Trophoblast cell (in vitro differentiated cells and primary cell): Measurements from ENCODE around the gene SMG6.
A peak's percentile ranks its signal among the peaks of the same experiment; 100 is the strongest.

Source experiments
- DNase-seq, 2 donors: peaks; one replicate each; pipeline ENCODE4 v3.0.0-alpha.2; 2016
- H2AFZ ChIP-seq: 2 replicates; pipeline ENCODE4 v1.6.1; 2013; ENCODE audit warnings: low read length, moderate library complexity, mild to moderate bottlenecking; ENCODE audit not compliant: insufficient read depth, poor library complexity
- H2AK5ac ChIP-seq: 2 replicates; pipeline ENCODE4 v1.6.1; 2013; ENCODE audit warnings: mild to moderate bottlenecking, low read length
- H2BK120ac ChIP-seq: 2 replicates; pipeline ENCODE4 v1.6.1; 2013; ENCODE audit warnings: low read length, mild to moderate bottlenecking, moderate library complexity; ENCODE audit not compliant: insufficient read depth, poor library complexity
- H2BK12ac ChIP-seq: 2 replicates; pipeline ENCODE4 v1.6.1; 2013; ENCODE audit warnings: mild to moderate bottlenecking, low read length, moderate library complexity
- H2BK5ac ChIP-seq: 2 replicates; pipeline ENCODE4 v1.6.1; 2013; ENCODE audit warnings: low read length, low read depth, moderate library complexity, mild to moderate bottlenecking; ENCODE audit not compliant: poor library complexity
- H3K14ac ChIP-seq: 2 replicates; pipeline ENCODE4 v1.6.1; 2013; ENCODE audit warnings: mild to moderate bottlenecking, low read length
- H3K18ac ChIP-seq: 2 replicates; pipeline ENCODE4 v1.6.1; 2013; ENCODE audit warnings: mild to moderate bottlenecking, low read length
- H3K23ac ChIP-seq: 2 replicates; pipeline ENCODE4 v1.6.1; 2013; ENCODE audit warnings: low read length
- H3K27ac ChIP-seq: 2 replicates; pipeline ENCODE4 v1.5.1; 2013; ENCODE audit warnings: low read depth, mild to moderate bottlenecking, inconsistent platforms, low read length, moderate library complexity
- H3K27me3 ChIP-seq: 2 replicates; pipeline ENCODE4 v1.6.1; 2013; ENCODE audit warnings: inconsistent platforms, mild to moderate bottlenecking, low read length, moderate library complexity; ENCODE audit not compliant: insufficient read depth
- H3K36me3 ChIP-seq, 2 experiments: 1 replicate in 1 of 2; 2 replicates in 1 of 2; pipeline ENCODE4 v1.6.1; 2013; ENCODE audit warnings: low read length in 2 of 2, mild to moderate bottlenecking in 2 of 2, moderate library complexity in 1 of 2; ENCODE audit not compliant: insufficient read depth in 2 of 2, control insufficient read depth in 1 of 2
- H3K4ac ChIP-seq: 2 replicates; pipeline ENCODE4 v1.6.1; 2013; ENCODE audit warnings: low read depth, mild to moderate bottlenecking, low read length, moderate library complexity
- H3K4me1 ChIP-seq, 2 experiments: 1 replicate in 1 of 2; 2 replicates in 1 of 2; pipeline ENCODE4 v1.6.1; 2013; ENCODE audit warnings: low read length in 2 of 2, mild to moderate bottlenecking in 2 of 2, moderate library complexity in 1 of 2; ENCODE audit not compliant: insufficient read depth in 2 of 2, control insufficient read depth in 1 of 2
- H3K4me2 ChIP-seq: 2 replicates; pipeline ENCODE4 v1.6.1; 2013; ENCODE audit warnings: inconsistent platforms, mild to moderate bottlenecking, low read length, moderate library complexity
- H3K4me3 ChIP-seq: 2 replicates; pipeline ENCODE4 v1.5.1; 2013; ENCODE audit warnings: mild to moderate bottlenecking, low read depth, low read length, inconsistent platforms
- H3K79me1 ChIP-seq: one replicate; pipeline ENCODE4 v1.6.1; 2013; ENCODE audit warnings: low read length
- H3K79me2 ChIP-seq: 2 replicates; pipeline ENCODE4 v1.6.1; 2013; ENCODE audit warnings: low read length, mild to moderate bottlenecking; ENCODE audit not compliant: control insufficient read depth, insufficient read depth, poor library complexity
- H3K9ac ChIP-seq: 2 replicates; pipeline ENCODE4 v1.6.1; 2013; ENCODE audit warnings: mild to moderate bottlenecking, low read length
- H3K9me3 ChIP-seq: 2 replicates; pipeline ENCODE4 v1.6.1; 2013; ENCODE audit warnings: low read depth, mild to moderate bottlenecking, control low read depth, inconsistent platforms, low read length; ENCODE audit not compliant: insufficient read depth
- H4K12ac ChIP-seq: 2 replicates; pipeline ENCODE4 v1.6.1; 2013; ENCODE audit warnings: low read depth, mild to moderate bottlenecking, low read length, moderate library complexity
- H4K8ac ChIP-seq: 2 replicates; pipeline ENCODE4 v1.6.1; 2013; ENCODE audit warnings: low read depth, mild to moderate bottlenecking, low read length, moderate library complexity
- H4K91ac ChIP-seq: one replicate; pipeline ENCODE4 v1.6.1; 2013; ENCODE audit warnings: low read depth, mild to moderate bottlenecking, low read length, moderate library complexity
- WGBS: extraction: QIAGEN DNeasy Blood & Tissue Kit; methylation state at CpG from one replicate; pipeline ENCODE4 v1.1.7; 2013; ENCODE audit warnings: missing lambda C conversion rate; ENCODE audit not compliant: insufficient read length, insufficient coverage; ENCODE audit errors: extremely low coverage; 5-methylcytosine and 5-hydroxymethylcytosine counted together

The SMG6 gene

DNA sequence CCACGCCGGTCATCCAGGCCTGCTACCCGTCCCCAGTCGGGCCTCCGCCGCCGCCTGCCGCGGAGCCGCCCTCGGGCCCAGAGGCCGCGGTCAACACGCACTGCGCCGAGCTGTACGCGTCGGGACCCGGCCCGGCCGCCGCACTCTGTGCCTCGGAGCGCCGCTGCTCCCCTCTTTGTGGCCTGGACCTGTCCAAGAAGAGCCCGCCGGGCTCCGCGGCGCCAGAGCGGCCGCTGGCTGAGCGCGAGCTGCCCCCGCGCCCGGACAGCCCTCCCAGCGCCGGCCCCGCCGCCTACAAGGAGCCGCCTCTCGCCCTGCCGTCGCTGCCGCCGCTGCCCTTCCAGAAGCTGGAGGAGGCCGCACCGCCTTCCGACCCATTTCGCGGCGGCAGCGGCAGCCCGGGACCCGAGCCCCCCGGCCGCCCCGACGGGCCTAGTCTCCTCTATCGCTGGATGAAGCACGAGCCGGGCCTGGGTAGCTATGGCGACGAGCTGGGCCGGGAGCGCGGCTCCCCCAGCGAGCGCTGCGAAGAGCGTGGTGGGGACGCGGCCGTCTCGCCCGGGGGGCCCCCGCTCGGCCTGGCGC is 246.3 kb downstream of the SMG6 start:
- Histone ChIP-seq H3K79me2 (peaks cover 2% of the 10 kb centered on the region), H4K91ac (peak overlapping the region; percentile 61), H3K18ac (peak overlapping the region; percentile 41), H2AK5ac (no peak overlapping the region), H3K4me3 (no peak overlapping the region), H3K14ac (peak overlapping the region; percentile 13), H3K4ac (no peak overlapping the region), H3K79me1 (peaks cover 9% of the 10 kb centered on the region), H3K27me3 (peaks cover 53% of the 10 kb centered on the region), H2BK12ac (no peak overlapping the region), H3K4me1 (peaks cover 33 to 46% of the 10 kb centered on the region in 2 experiments), H3K9ac (no peak overlapping the region), H4K8ac (peak overlapping the region; percentile 6), H4K12ac (no peak overlapping the region), H3K36me3 (peaks cover 13 to 20% of the 10 kb centered on the region in 2 experiments), H3K9me3 (peaks cover 18% of the 10 kb centered on the region), H3K27ac (peak overlapping the region; percentile 18), H2BK5ac (no peak overlapping the region), H3K23ac (no peak overlapping the region), H3K4me2 (peak overlapping the region; percentile 52), H2BK120ac (peak overlapping the region; percentile 57), H2AFZ (no peak overlapping the region)
- no peak for DNase-seq
- no CpG with 5 or more reads among the region's 81 CpGs for WGBS

DNA sequence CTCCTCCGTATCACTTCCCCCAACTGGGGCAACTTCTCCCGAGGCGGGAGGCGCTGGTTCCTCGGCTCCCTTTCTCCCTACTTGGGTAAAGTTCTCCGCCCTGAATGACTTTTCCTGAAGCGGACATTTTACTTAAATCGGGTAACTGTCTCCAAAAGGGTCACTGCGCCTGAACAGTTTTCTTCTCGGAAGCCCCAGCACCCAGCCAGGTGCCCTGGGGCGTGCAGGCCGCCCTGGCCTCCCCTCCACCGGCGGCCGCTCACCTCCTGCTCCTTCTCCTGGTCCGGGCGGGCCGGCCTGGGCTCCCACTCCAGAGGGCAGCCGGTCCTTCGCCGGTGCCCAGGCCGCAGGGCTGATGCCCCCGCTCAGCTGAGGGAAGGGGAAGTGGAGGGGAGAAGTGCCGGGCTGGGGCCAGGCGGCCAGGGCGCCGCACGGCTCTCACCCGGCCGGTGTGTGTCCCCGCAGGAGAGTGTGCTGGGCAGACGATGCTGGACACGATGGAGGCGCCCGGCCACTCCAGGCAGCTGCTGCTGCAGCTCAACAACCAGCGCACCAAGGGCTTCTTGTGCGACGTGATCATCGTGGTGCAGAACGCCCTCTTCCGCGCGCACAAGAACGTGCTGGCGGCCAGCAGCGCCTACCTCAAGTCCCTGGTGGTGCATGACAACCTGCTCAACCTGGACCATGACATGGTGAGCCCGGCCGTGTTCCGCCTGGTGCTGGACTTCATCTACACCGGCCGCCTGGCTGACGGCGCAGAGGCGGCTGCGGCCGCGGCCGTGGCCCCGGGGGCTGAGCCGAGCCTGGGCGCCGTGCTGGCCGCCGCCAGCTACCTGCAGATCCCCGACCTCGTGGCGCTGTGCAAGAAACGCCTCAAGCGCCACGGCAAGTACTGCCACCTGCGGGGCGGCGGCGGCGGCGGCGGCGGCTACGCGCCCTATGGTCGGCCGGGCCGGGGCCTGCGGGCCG is 247.1 kb downstream of the SMG6 start:
- peak overlapping the region; percentile 57 for H2BK120ac ChIP-seq
- peaks cover 13 to 20% of the 10 kb centered on the region in 2 experiments for H3K36me3 ChIP-seq
- no peak overlapping the region for H2BK5ac ChIP-seq
- H3K9me3 ChIP-seq = peaks cover 18% of the 10 kb centered on the region
- H3K79me2 ChIP-seq = peaks cover 2% of the 10 kb centered on the region
- peaks cover 59% of the 10 kb centered on the region for H3K27me3 ChIP-seq
- H3K4me1 ChIP-seq = peaks cover 33 to 46% of the 10 kb centered on the region in 2 experiments
- peaks cover 9% of the 10 kb centered on the region for H3K79me1 ChIP-seq
- no CpG with 5 or more reads among the region's 85 CpGs for WGBS
- no peak overlapping the region for H3K23ac ChIP-seq
- peak; percentile 69 to 73 for DNase-seq
- H2BK12ac ChIP-seq = peak overlapping the region; percentile 41
- peak overlapping the region; percentile 57 for H3K18ac ChIP-seq
- H3K4ac ChIP-seq = peak overlapping the region; percentile 12
- peak overlapping the region; percentile 11 for H3K14ac ChIP-seq
- no peak overlapping the region for H3K9ac ChIP-seq
- peak overlapping the region; percentile 17 for H4K91ac ChIP-seq
- no peak overlapping the region for H4K12ac ChIP-seq
- no peak overlapping the region for H3K27ac ChIP-seq
- peak overlapping the region; percentile 52 for H3K4me2 ChIP-seq
- H3K4me3 ChIP-seq = peak overlapping the region; percentile 65
- H2AK5ac ChIP-seq = peak overlapping the region; percentile 22
- peak overlapping the region; percentile 19 for H2AFZ ChIP-seq
- no peak overlapping the region for H4K8ac ChIP-seq

DNA sequence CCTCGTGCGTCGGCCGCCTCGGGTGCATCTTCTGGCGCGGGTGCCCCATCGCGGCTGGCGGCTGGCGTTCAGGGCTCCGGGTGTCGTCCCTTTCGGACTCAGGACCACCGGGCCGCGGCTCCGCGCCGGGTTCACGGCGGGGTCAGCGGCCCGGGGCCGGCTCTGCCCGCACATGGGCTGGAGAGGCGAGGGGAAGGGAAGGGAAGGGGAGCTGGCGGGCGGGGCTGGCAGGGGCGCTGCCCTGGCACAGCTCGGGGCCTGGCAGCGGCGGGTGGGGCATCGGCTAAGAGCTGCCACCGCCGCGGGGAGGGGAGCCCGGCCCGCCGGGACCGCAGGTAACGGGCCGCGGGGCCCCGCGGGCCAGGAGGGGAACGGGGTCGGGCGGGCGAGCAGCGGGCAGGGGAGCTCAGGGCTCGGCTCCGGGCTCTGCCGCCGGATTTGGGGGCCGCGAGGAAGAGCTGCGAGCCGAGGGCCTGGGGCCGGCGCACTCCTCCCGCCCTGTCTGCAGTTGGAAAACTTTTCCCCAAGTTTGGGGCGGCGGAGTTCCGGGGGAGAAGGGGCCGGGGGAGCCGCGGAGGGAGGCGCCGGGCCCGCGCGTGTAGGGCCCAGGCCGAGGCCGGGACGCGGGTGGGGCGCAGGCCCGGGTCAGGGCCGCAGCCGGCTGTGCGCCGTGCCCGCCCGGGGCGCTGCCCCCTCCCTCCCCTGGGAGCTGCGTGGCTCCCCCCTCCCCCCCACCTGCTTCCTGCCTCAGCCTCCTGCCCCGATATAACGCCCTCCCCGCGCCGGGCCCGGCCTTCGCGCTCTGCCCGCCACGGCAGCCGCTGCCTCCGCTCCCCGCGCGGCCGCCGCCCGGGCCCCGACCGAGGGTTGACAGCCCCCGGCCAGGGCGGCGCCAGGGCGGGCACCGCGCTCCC is 248.0 kb downstream of the SMG6 start:
- no peak overlapping the region for H2AK5ac ChIP-seq
- no peak overlapping the region for H3K27ac ChIP-seq
- H3K9ac ChIP-seq = no peak overlapping the region
- H3K4me1 ChIP-seq = peaks cover 31 to 50% of the 10 kb centered on the region in 2 experiments
- H2AFZ ChIP-seq = peak overlapping the region; percentile 25
- H2BK12ac ChIP-seq = no peak overlapping the region
- peak overlapping the region; percentile 58 for H4K91ac ChIP-seq
- no peak overlapping the region for H2BK5ac ChIP-seq
- H3K14ac ChIP-seq = peak overlapping the region; percentile 47
- peak overlapping the region; percentile 87 for H3K4me2 ChIP-seq
- H3K27me3 ChIP-seq = peaks cover 68% of the 10 kb centered on the region
- H3K23ac ChIP-seq = no peak overlapping the region
- no peak overlapping the region for H3K18ac ChIP-seq
- no peak overlapping the region for H3K4ac ChIP-seq
- peaks cover 2% of the 10 kb centered on the region for H3K79me2 ChIP-seq
- DNase-seq = no peak
- peaks cover 9% of the 10 kb centered on the region for H3K79me1 ChIP-seq
- peaks cover 18% of the 10 kb centered on the region for H3K9me3 ChIP-seq
- H4K8ac ChIP-seq = no peak overlapping the region
- H3K4me3 ChIP-seq = peak overlapping the region; percentile 65
- no peak overlapping the region for H2BK120ac ChIP-seq
- WGBS = no CpG with 5 or more reads among the region's 113 CpGs
- peaks cover 6 to 12% of the 10 kb centered on the region in 2 experiments for H3K36me3 ChIP-seq
- H4K12ac ChIP-seq = no peak overlapping the region
